GM23248 (cell line): ENCODE results near the gene NRN1L.

Experiments used
- EZH2 ChIP-seq: fragments of 200-600 bp; sonication (generic); IDR thresholded peaks from 2 replicates; pipeline ENCODE4 v1.6.1; 2018; ENCODE audit warnings: antibody characterized with exemption, mild to moderate bottlenecking; ENCODE audit not compliant: insufficient read depth, poor library complexity, severe bottlenecking
- EZH2phosphoT487 ChIP-seq: fragments of 200-600 bp; sonication (generic); IDR thresholded peaks from 2 replicates; pipeline ENCODE4 v1.6.1; 2018; ENCODE audit warnings: antibody characterized with exemption, moderate library complexity, mild to moderate bottlenecking, low read depth; ENCODE audit not compliant: insufficient read depth

DNA sequence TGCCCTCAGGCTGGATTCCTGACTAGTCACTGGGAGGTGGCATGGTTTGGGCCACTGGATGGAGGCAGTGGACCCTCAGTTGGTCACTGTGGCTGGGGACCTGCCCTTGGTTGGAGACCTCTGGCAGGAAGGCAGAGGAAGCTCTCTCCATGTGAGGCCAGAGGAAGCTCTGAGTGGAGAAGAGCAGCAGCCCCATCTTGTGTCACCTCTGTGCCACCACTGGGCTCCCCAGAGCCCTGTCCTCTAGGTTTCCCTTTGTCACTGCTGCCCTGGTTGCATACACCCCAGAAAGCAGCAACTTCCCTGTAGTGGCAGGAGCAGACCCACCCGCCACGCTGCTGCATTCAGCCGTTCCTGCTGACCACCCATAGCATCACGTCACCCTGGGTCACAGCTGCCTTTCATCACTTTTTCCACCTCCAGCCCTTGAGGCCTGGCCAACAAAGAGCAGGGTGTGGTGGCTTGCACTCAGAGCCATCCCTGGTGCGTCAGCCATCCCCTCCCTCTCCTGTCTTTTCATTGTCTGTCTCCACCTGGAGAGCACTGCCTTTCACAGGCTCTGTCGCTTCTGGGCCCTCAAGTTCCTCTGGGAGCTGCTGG lies 35.0 kb downstream of the NRN1L start:
- TF ChIP-seq EZH2 (no peak), EZH2phosphoT487 (no peak)
